ENCODE results near the gene THAP3. TPM values are rescaled to one million over a fixed set of nuclear protein-coding genes. Genes with fewer than 3 reads are reported as not detected.

Gene THAP3
- total and polyA plus RNA-seq, 2 of the 8 experiments (the other 6 are each of a cell fraction or from before 2014, with no cell fraction given), result 8.2 to 15.3 TPM

- ChIA-PET CTCF (ENCODE audit: partially characterized antibody) (interaction anchor here (0.6 to 4.3 kb wide), 8 partner anchors 11 to 83 kb away, joined by 3 to 23 read pairs (median 5); partner anchors contain the start of genes NOL9 and TAS1R1), POLR2A (ENCODE audit: partially characterized antibody) (interaction anchor here (0.6 to 17.4 kb wide), 7 partner anchors 8 to 60 kb away, joined by 3 to 196 read pairs (median 4); partner anchors contain the start of gene KLHL21)
- H3K14ac ChIP-seq (ENCODE audit: insufficient read length), result no peak overlapping the region
- no peak overlapping the region for H4K91ac ChIP-seq (replicated peaks; ENCODE audit: insufficient read length, low read length)
- H3K4me1 ChIP-seq (replicated peaks in 1 of 4; ENCODE audit: control insufficient read depth in 3 of 4, insufficient read depth in 4 of 4, low read length in 3 of 4), result peaks cover 0 to 17% (median 13%) of the 10 kb centered on the region in 4 experiments; a peak in 6 of 7 replicates
- peaks cover 5% of the 10 kb centered on the region for H3K23me2 ChIP-seq (ENCODE audit: low read depth, low read length)
- no peak overlapping the region for H3K23ac ChIP-seq (ENCODE audit: insufficient read length)
- H2AFZ ChIP-seq (ENCODE audit: low read length), result no peak overlapping the region
- no peak overlapping the region for H3K18ac ChIP-seq (ENCODE audit: extremely low read depth, low read length)
- 95% methylated on average over 10 of the region's 10 CpGs; no CpG with 5 or more reads in 1 of the 2 experiments for WGBS, 2 experiments (ENCODE audit: extremely low coverage in 1 of 2, insufficient coverage in 1 of 2, insufficient read length in 1 of 2, insufficient replicate concordance in 2 of 2, low coverage in 1 of 2, low lambda C conversion rate in 2 of 2, missing lambda C conversion rate in 1 of 2)
- DNase-seq (ENCODE audit: low read depth in 1 of 2, low spot score in 2 of 2) (no peak), FAIRE-seq (no peak)
- no peak overlapping the region for H2AK5ac ChIP-seq (ENCODE audit: low read depth, low read length)
- no peaks in the 10 kb centered on the region; a peak in 1 of 8 replicates for H3K36me3 ChIP-seq (ENCODE audit: control insufficient read depth in 2 of 4, insufficient read depth in 4 of 4, low read length in 3 of 4)
- no peaks in the 10 kb centered on the region for H3K9me3 ChIP-seq (ENCODE audit: insufficient read depth in 2 of 2, low read depth in 1 of 2, low read length in 1 of 2)
- H3K27ac ChIP-seq (ENCODE audit: low read depth, low read length), result no peak overlapping the region
- peaks cover 0 to 13% of the 10 kb centered on the region in 2 experiments; a peak in 1 of 4 replicates for H3K79me2 ChIP-seq (ENCODE audit: control insufficient read depth in 1 of 2, insufficient read depth in 2 of 2, low read length in 2 of 2)
- peaks cover 0 to 21% of the 10 kb centered on the region in 2 experiments for H4K20me1 ChIP-seq (replicated peaks in 1 of 2; ENCODE audit: control insufficient read depth in 1 of 2, insufficient read depth in 2 of 2, low read length in 2 of 2)
- H3K79me1 ChIP-seq (ENCODE audit: low read depth, low read length), result peaks cover 8% of the 10 kb centered on the region
- H2BK5ac ChIP-seq (ENCODE audit: low read depth, low read length), result no peak overlapping the region
- H3K9ac ChIP-seq (replicated peaks in 1 of 4; ENCODE audit: extremely low read depth in 1 of 4, low read depth in 3 of 4, low read length in 3 of 4), result no peak overlapping the region
- H2BK120ac ChIP-seq (replicated peaks; ENCODE audit: low read depth, low read length), result no peak overlapping the region
- H3K27me3 ChIP-seq (replicated peaks in 1 of 4; ENCODE audit: control insufficient read depth in 3 of 4, extremely low read depth in 1 of 4, insufficient read depth in 3 of 4, low read length in 3 of 4), result no peaks in the 10 kb centered on the region; a peak in 2 of 7 replicates
- no peak overlapping the region for H3K56ac ChIP-seq (replicated peaks; ENCODE audit: insufficient read length, low read depth, low read length)
- no peak overlapping the region for H4K8ac ChIP-seq (ENCODE audit: extremely low read depth, insufficient read depth, low read length)
- H4K5ac ChIP-seq (ENCODE audit: insufficient read length, low read depth, low read length), result no peak overlapping the region
- no peak overlapping the region for H3K4ac ChIP-seq (replicated peaks; ENCODE audit: insufficient read length, low read depth, low read length)
- H3K4me3 ChIP-seq (ENCODE audit: extremely low read depth in 1 of 4, insufficient read depth in 2 of 4, low read depth in 3 of 4, low read length in 4 of 4), result no peak overlapping the region
- H3K4me2 ChIP-seq (ENCODE audit: insufficient read depth in 1 of 2, low read depth in 2 of 2, low read length in 2 of 2), result no peak overlapping the region; a peak in 1 of 4 replicates
- no peak overlapping the region for H2BK20ac ChIP-seq (ENCODE audit: low read length)
- H2BK12ac ChIP-seq (ENCODE audit: low read depth, low read length), result no peak overlapping the region
- no peak overlapping the region for H2BK15ac ChIP-seq (ENCODE audit: low read length)
- no peak for TF ChIP-seq CEBPB (IDR thresholded peaks at IDR 0.05; ENCODE audit: low read depth, low read length)
- no peak for TF ChIP-seq POLR2A (IDR thresholded peaks at IDR 0.05; ENCODE audit: control extremely low read depth in 1 of 2, low read depth in 2 of 2, low read length in 2 of 2)
- TF ChIP-seq POLR2AphosphoS5 (IDR thresholded peaks at IDR 0.05; ENCODE audit: low read depth, low read length), result no peak
- TF ChIP-seq EP300 (IDR thresholded peaks at IDR 0.05; ENCODE audit: borderline replicate concordance in 1 of 2, low read depth in 2 of 2, low read length in 2 of 2), result no peak
- TF ChIP-seq TCF12 (IDR thresholded peaks at IDR 0.05; ENCODE audit: low read depth, low read length), result no peak
- TF ChIP-seq YY1 (IDR thresholded peaks at IDR 0.05; ENCODE audit: low read depth, low read length), result no peak
- no peak for TF ChIP-seq CBX5 (IDR thresholded peaks at IDR 0.05; ENCODE audit: low read depth, low read length)
- TF ChIP-seq BACH1 (IDR thresholded peaks at IDR 0.05; ENCODE audit: low read length), result no peak
- TF ChIP-seq, protein P1, sequence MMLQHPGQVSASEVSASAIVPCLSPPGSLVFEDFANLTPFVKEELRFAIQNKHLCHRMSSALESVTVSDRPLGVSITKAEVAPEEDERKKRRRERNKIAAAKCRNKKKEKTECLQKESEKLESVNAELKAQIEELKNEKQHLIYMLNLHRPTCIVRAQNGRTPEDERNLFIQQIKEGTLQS (IDR thresholded peaks at IDR 0.05; ENCODE audit: insufficient read depth, low read depth, low read length), result no peak
- TF ChIP-seq BCL11A (IDR thresholded peaks at IDR 0.05; ENCODE audit: low read depth in 2 of 2, low read length in 2 of 2), result no peak
- no peak for TF ChIP-seq EGR1 (IDR thresholded peaks at IDR 0.05; ENCODE audit: borderline replicate concordance, low read depth, low read length)
- no peak for TF ChIP-seq PHF8 (conservative IDR thresholded peaks at IDR 0.05; ENCODE audit: low read depth, low read length)
- no peak for TF ChIP-seq NRF1 (IDR thresholded peaks at IDR 0.05; ENCODE audit: low read depth, low read length)
These were observed 42.9 kb upstream of the THAP3 start for GRCh38 chr1:6581561-6582305.

All from H1 (cell line).